ENCODE measurements around the gene LILRB1. TPM values are rescaled to one million over a fixed set of nuclear protein-coding genes. Genes with fewer than 3 reads are reported as not detected.

Gene LILRB1
- total RNA-seq, 1 donor from 2014 or later, result 2.2 TPM

Small RNA genes within 50 kb of the gene (microRNA-seq; reads per million reads assigned to microRNA genes)
- gene MIR8061 (ENCODE audit: borderline number of aligned reads), result not detected

Other genes starting within 250 kb of the LILRB1 start
- gene TTYH1, start 215.0 kb upstream of the LILRB1 start, total RNA-seq, result 1.6 TPM
- gene LENG8, start 181.3 kb upstream of the LILRB1 start, total RNA-seq, result 69.1 TPM
- gene LENG9, start 166.7 kb upstream of the LILRB1 start, total RNA-seq, result 1.4 TPM
- 11.0 TPM for gene CDC42EP5, start 157.2 kb upstream of the LILRB1 start, total RNA-seq
- not detected for gene LAIR2, start 127.7 kb upstream of the LILRB1 start, total RNA-seq
- 2.0 TPM for gene LILRA2, start 56.7 kb upstream of the LILRB1 start, total RNA-seq
- gene LILRA1, start 36.9 kb upstream of the LILRB1 start, total RNA-seq, result 0.50 TPM
- 3.3 TPM for gene LILRB4, start 32.5 kb downstream of the LILRB1 start, total RNA-seq
- gene KIR3DL3, start 94.0 kb downstream of the LILRB1 start, total RNA-seq, result not detected
- gene KIR2DL3, start 108.0 kb downstream of the LILRB1 start, total RNA-seq, result not detected
- gene KIR2DL1, start 139.3 kb downstream of the LILRB1 start, total RNA-seq, result not detected
- not detected for gene KIR2DL4, start 173.1 kb downstream of the LILRB1 start, total RNA-seq
- not detected for gene KIR3DL1, start 186.0 kb downstream of the LILRB1 start, total RNA-seq
- not detected for gene KIR2DS4, start 202.2 kb downstream of the LILRB1 start, total RNA-seq
- not detected for gene KIR3DL2, start 220.0 kb downstream of the LILRB1 start, total RNA-seq
- gene FCAR, start 243.8 kb downstream of the LILRB1 start, total RNA-seq, result 0.32 TPM

Data from left ventricle myocardium superior (tissue), 1 donor.